ENCODE data around the gene VSTM4. TPM values are rescaled to one million over a fixed set of nuclear protein-coding genes. Genes with fewer than 3 reads are reported as not detected.

VSTM4 gene
- total RNA-seq, 1 donor from 2014 or later: 41.7 TPM

- peak; percentile 68 for DNase-seq (ENCODE audit: low spot score)
Measured at GRCh38 chr10:49093922-49094321, 21.4 kb downstream of the VSTM4 start.

- DNase-seq (ENCODE audit: low spot score): peak; percentile 26
Measured at GRCh38 chr10:49092477-49092876, 22.8 kb downstream of the VSTM4 start.

- peak; percentile 62 for DNase-seq (ENCODE audit: low spot score)
Measured at GRCh38 chr10:49091450-49092210, 23.7 kb downstream of the VSTM4 start.

GRCh38 chr10:49090696-49091380 is 24.5 kb downstream of the VSTM4 start:
- DNase-seq (ENCODE audit: low spot score): peak; percentile 65

- DNase-seq (ENCODE audit: low spot score): peak; percentile 11
Measured at GRCh38 chr10:49090189-49090575, 25.1 kb downstream of the VSTM4 start.

- peak; percentile 18 for DNase-seq (ENCODE audit: low spot score)
Measured at GRCh38 chr10:49089557-49090188, 25.6 kb downstream of the VSTM4 start.

- DNase-seq (ENCODE audit: low spot score): peak; percentile 20
Measured at GRCh38 chr10:49089152-49089551, 26.2 kb downstream of the VSTM4 start.

- no peak for DNase-seq (ENCODE audit: low spot score)
Measured at GRCh38 chr10:49086889-49087288, 28.4 kb downstream of the VSTM4 start.

- no peak for DNase-seq (ENCODE audit: low spot score)
Measured at GRCh38 chr10:49083261-49083660, 32.1 kb downstream of the VSTM4 start.

GRCh38 chr10:49082766-49083165 is 32.6 kb downstream of the VSTM4 start:
- DNase-seq (ENCODE audit: low spot score): peak; percentile 65

GRCh38 chr10:49081547-49082275 is 33.6 kb downstream of the VSTM4 start:
- DNase-seq (ENCODE audit: low spot score): peak; percentile 55

GRCh38 chr10:49080965-49081364 is 34.4 kb downstream of the VSTM4 start:
- DNase-seq (ENCODE audit: low spot score): peak; percentile 60

- DNase-seq (ENCODE audit: low spot score): peak; percentile 78
Measured at GRCh38 chr10:49080071-49080470, 35.3 kb downstream of the VSTM4 start.

- no peak for DNase-seq (ENCODE audit: low spot score)
Measured at GRCh38 chr10:49079499-49079898, 35.8 kb downstream of the VSTM4 start.

- DNase-seq (ENCODE audit: low spot score): no peak
Measured at GRCh38 chr10:49079072-49079471, 36.2 kb downstream of the VSTM4 start.

- DNase-seq (ENCODE audit: low spot score): no peak
Measured at GRCh38 chr10:49078433-49078832, 36.9 kb downstream of the VSTM4 start.

- peak; percentile 67 for DNase-seq (ENCODE audit: low spot score)
Measured at GRCh38 chr10:49076741-49077521, 38.4 kb downstream of the VSTM4 start.

GRCh38 chr10:49076319-49076718 is 39.0 kb downstream of the VSTM4 start:
- no peak for DNase-seq (ENCODE audit: low spot score)

- DNase-seq (ENCODE audit: low spot score): no peak
Measured at GRCh38 chr10:49075743-49076142, 39.6 kb downstream of the VSTM4 start.

- DNase-seq (ENCODE audit: low spot score): no peak
Measured at GRCh38 chr10:49074836-49075682, 40.3 kb downstream of the VSTM4 start.

Data from mesenteric fat pad (tissue), 1 donor.